Measurements from ENCODE around the gene BLID. TPM values are rescaled to one million over a fixed set of nuclear protein-coding genes. Genes with fewer than 3 reads are reported as not detected.

BLID gene
- total RNA-seq, 2 donors from 2014 or later = not detected

GRCh38 chr11:122159173-122159721 lies 43.2 kb upstream of the BLID start:
- Histone ChIP-seq H3K9me3 (no peaks in the 10 kb centered on the region), H3K36me3 (no peaks in the 10 kb centered on the region), H3K4me3 (no peak overlapping the region), H3K27ac (peak overlapping the region; percentile 36), H3K4me1 (no peaks in the 10 kb centered on the region), H3K9ac (ENCODE audit: low read depth in 2 of 2, low read length in 2 of 2) (no peak overlapping the region), H3K27me3 (no peaks in the 10 kb centered on the region)
- intact Hi-C loops (cut with DNase I) = no loop called here
- no peak for TF ChIP-seq CTCF (IDR thresholded peaks at IDR 0.05)
- no peak for DNase-seq

- Histone ChIP-seq H3K9ac (ENCODE audit: low read depth in 2 of 2, low read length in 2 of 2) (no peak overlapping the region), H3K36me3 (no peaks in the 10 kb centered on the region), H3K4me3 (no peak overlapping the region), H3K9me3 (no peaks in the 10 kb centered on the region), H3K4me1 (no peaks in the 10 kb centered on the region), H3K27ac (no peak overlapping the region), H3K27me3 (no peaks in the 10 kb centered on the region)
- no peak for DNase-seq
- intact Hi-C loops (cut with DNase I) = no loop called here
- TF ChIP-seq CTCF (IDR thresholded peaks at IDR 0.05) = no peak
Observed at GRCh38 chr11:122158171-122158570, 42.2 kb upstream of the BLID start.

GRCh38 chr11:122157653-122158161 lies 41.7 kb upstream of the BLID start:
- H3K27ac ChIP-seq = no peak overlapping the region
- H3K4me1 ChIP-seq = no peaks in the 10 kb centered on the region
- H3K36me3 ChIP-seq = no peaks in the 10 kb centered on the region
- intact Hi-C loops (cut with DNase I) = no loop called here
- H3K27me3 ChIP-seq = no peaks in the 10 kb centered on the region
- no peak for DNase-seq
- H3K4me3 ChIP-seq = no peak overlapping the region
- TF ChIP-seq CTCF (IDR thresholded peaks at IDR 0.05) = no peak
- H3K9me3 ChIP-seq = no peaks in the 10 kb centered on the region
- H3K9ac ChIP-seq (ENCODE audit: low read depth in 2 of 2, low read length in 2 of 2) = no peak overlapping the region

- TF ChIP-seq CTCF (IDR thresholded peaks at IDR 0.05) = no peak
- Histone ChIP-seq H3K36me3 (no peaks in the 10 kb centered on the region), H3K27me3 (no peaks in the 10 kb centered on the region), H3K9me3 (no peaks in the 10 kb centered on the region), H3K4me1 (no peaks in the 10 kb centered on the region), H3K9ac (ENCODE audit: low read depth in 2 of 2, low read length in 2 of 2) (no peak overlapping the region), H3K4me3 (no peak overlapping the region), H3K27ac (no peak overlapping the region)
- no peak for DNase-seq
- intact Hi-C loops (cut with DNase I) = no loop called here
Observed at GRCh38 chr11:122156940-122157382, 40.9 kb upstream of the BLID start.

GRCh38 chr11:122155765-122156527 lies 39.9 kb upstream of the BLID start:
- no peaks in the 10 kb centered on the region for H3K27me3 ChIP-seq
- no peak for TF ChIP-seq CTCF (IDR thresholded peaks at IDR 0.05)
- no peak overlapping the region for H3K4me3 ChIP-seq
- no peaks in the 10 kb centered on the region for H3K4me1 ChIP-seq
- H3K9ac ChIP-seq (ENCODE audit: low read depth in 2 of 2, low read length in 2 of 2) = no peak overlapping the region
- H3K36me3 ChIP-seq = no peaks in the 10 kb centered on the region
- DNase-seq = no peak
- H3K27ac ChIP-seq = no peak overlapping the region
- intact Hi-C loops (cut with DNase I) = no loop called here
- no peaks in the 10 kb centered on the region for H3K9me3 ChIP-seq

Measured in colonic mucosa (tissue), 4 donors.